ENCODE results near the gene TTLL7. TPM values are rescaled to one million over a fixed set of nuclear protein-coding genes. Genes with fewer than 3 reads are reported as not detected.

TTLL7 gene
- polyA plus RNA-seq, 2 of the 4 experiments (the other 2 are of a cell fraction): 1.6 to 5.7 TPM

GRCh38 chr1:83970114-83970513 lies 28.8 kb downstream of the TTLL7 start:
- no peak for FAIRE-seq

GRCh38 chr1:83967336-83967735 lies 31.6 kb downstream of the TTLL7 start:
- H3K4me1 ChIP-seq: no peaks in the 10 kb centered on the region
- H3K27ac ChIP-seq: no peak overlapping the region
- no peak for ATAC-seq
- no peak overlapping the region for H3K4me2 ChIP-seq
- WGBS (ENCODE audit: missing lambda C conversion rate): 63% methylated on average over 1 of the region's 1 CpG
- H3K9me3 ChIP-seq: no peaks in the 10 kb centered on the region
- ChIA-PET POLR2A (no interaction called here), CTCF (no interaction called here)
- no peak for DNase-seq (ENCODE audit: low read depth in 1 of 2, low spot score in 1 of 2)
- no peak for FAIRE-seq
- no peak overlapping the region for H3K4me3 ChIP-seq
- TF ChIP-seq ZC3H11A (IDR thresholded peaks at IDR 0.05): no peak
- TF ChIP-seq MAX (IDR thresholded peaks at IDR 0.05): no peak
- TF ChIP-seq HOXB13 (CRISPR knock-in tag; IDR thresholded peaks at IDR 0.05; ENCODE audit: low read depth): no peak
- TF ChIP-seq ZNF302 (CRISPR knock-in tag; IDR thresholded peaks at IDR 0.05): no peak
- no peak for TF ChIP-seq TP53 (CRISPR knock-in tag; IDR thresholded peaks at IDR 0.05)
- no peak for TF ChIP-seq FOSL2 (IDR thresholded peaks at IDR 0.05)
- no peak for TF ChIP-seq FOSL2 (CRISPR knock-in tag; IDR thresholded peaks at IDR 0.05)
- no peak for TF ChIP-seq HEYL (CRISPR knock-in tag; IDR thresholded peaks at IDR 0.05)
- TF ChIP-seq RNF2 (IDR thresholded peaks at IDR 0.05; ENCODE audit: borderline replicate concordance, low read depth): no peak
- TF ChIP-seq EHMT2 (IDR thresholded peaks at IDR 0.05; ENCODE audit: low read depth): no peak
- TF ChIP-seq BHLHE40 (IDR thresholded peaks at IDR 0.05; ENCODE audit: low read depth, low read length): no peak
- TF ChIP-seq HES2 (IDR thresholded peaks at IDR 0.05): no peak
- TF ChIP-seq ATOH8 (CRISPR knock-in tag; IDR thresholded peaks at IDR 0.05; ENCODE audit: low read depth): no peak
- TF ChIP-seq RFX5 (IDR thresholded peaks at IDR 0.05): no peak
- TF ChIP-seq BCL3 (IDR thresholded peaks at IDR 0.05): no peak
- no peak for TF ChIP-seq FOXS1 (CRISPR knock-in tag; IDR thresholded peaks at IDR 0.05)
- TF ChIP-seq USF2 (IDR thresholded peaks at IDR 0.05): no peak
- TF ChIP-seq PBX3 (IDR thresholded peaks at IDR 0.05): no peak

More at GRCh38 chr1:83970114-83970513, 28.8 kb downstream of the TTLL7 start:
- ChIA-PET CTCF (no interaction called here), POLR2A (no interaction called here)
- H3K4me2 ChIP-seq: no peak overlapping the region
- no peaks in the 10 kb centered on the region for H3K9me3 ChIP-seq
- H3K4me3 ChIP-seq: no peak overlapping the region
- DNase-seq (ENCODE audit: low read depth in 1 of 2, low spot score in 1 of 2) (no peak), ATAC-seq (no peak)
- no peak overlapping the region for H3K27ac ChIP-seq
- TF ChIP-seq TP53 (CRISPR knock-in tag; IDR thresholded peaks at IDR 0.05): no peak
- TF ChIP-seq ELK1 (IDR thresholded peaks at IDR 0.05; ENCODE audit: low read depth, low read length): no peak
- no peak for TF ChIP-seq KDM1A (IDR thresholded peaks at IDR 0.05; ENCODE audit: low read depth)
- TF ChIP-seq RFX5 (IDR thresholded peaks at IDR 0.05): no peak
- no peak for TF ChIP-seq NR3C1 (IDR thresholded peaks at IDR 0.05)
- TF ChIP-seq CEBPB (IDR thresholded peaks at IDR 0.05): no peak
- TF ChIP-seq ESRRA (IDR thresholded peaks at IDR 0.05; ENCODE audit: borderline replicate concordance, low read length): no peak
- no peak for TF ChIP-seq ZFP36 (IDR thresholded peaks at IDR 0.05; ENCODE audit: borderline replicate concordance, partially characterized antibody)
- no peak for TF ChIP-seq BHLHE40 (IDR thresholded peaks at IDR 0.05; ENCODE audit: low read depth, low read length)
- no peak for TF ChIP-seq HOXB13 (CRISPR knock-in tag; IDR thresholded peaks at IDR 0.05; ENCODE audit: low read depth)
- no peak for TF ChIP-seq ATOH8 (CRISPR knock-in tag; IDR thresholded peaks at IDR 0.05; ENCODE audit: low read depth)
- TF ChIP-seq NPAS2 (CRISPR knock-in tag; IDR thresholded peaks at IDR 0.05; ENCODE audit: borderline replicate concordance): no peak
- no peaks in the 10 kb centered on the region for H3K4me1 ChIP-seq
